ENCODE results near the gene ADPRM. TPM values are rescaled to one million over a fixed set of nuclear protein-coding genes. Genes with fewer than 3 reads are reported as not detected.

The ADPRM gene
- total RNA-seq, 1 experiment from 2014 or later = 7.9 TPM

DNA sequence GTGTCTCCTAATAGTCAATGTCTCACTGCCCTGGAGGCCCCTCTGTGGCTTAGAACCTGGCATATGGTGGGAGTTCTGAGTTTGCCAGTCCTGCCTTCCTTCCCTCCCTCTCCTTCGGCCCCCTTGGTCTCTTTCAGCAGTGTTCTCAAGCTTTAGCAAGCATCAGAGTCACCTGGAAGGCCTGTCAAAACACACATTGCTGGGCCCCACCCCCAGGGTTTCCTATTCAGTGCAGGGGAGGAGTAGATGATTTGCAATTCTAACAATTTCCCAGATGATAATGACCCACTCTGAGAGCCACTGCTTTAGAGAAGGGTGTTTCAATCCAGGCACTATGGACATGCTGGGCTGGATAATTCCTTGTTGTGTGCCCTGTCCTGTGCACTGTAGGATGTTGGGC lies 58.8 kb downstream of the ADPRM start:
- CTCF ChIA-PET = no interaction called here

More for the DNA sequence above, 58.8 kb downstream of the ADPRM start:
- Histone ChIP-seq H3K79me2 (ENCODE audit: insufficient read depth, low read length) (no peaks in the 10 kb centered on the region), H3K4me2 (ENCODE audit: low read length) (no peak overlapping the region), H3K4me1 (ENCODE audit: control insufficient read depth in 1 of 2, insufficient read depth in 2 of 2, low read length in 2 of 2) (no peaks in the 10 kb centered on the region), H3K4me3 (replicated peaks in 1 of 2; ENCODE audit: low read depth in 1 of 2, low read length in 2 of 2) (no peak overlapping the region), H3K27me3 (ENCODE audit: insufficient read depth, low read length) (no peaks in the 10 kb centered on the region), H4K20me1 (ENCODE audit: insufficient read depth) (no peaks in the 10 kb centered on the region), H2AFZ (ENCODE audit: low read depth, low read length, poor library complexity, severe bottlenecking) (no peak overlapping the region), H3K9me2 (ENCODE audit: insufficient read depth) (no peaks in the 10 kb centered on the region), H3K9ac (ENCODE audit: low read length) (no peak overlapping the region), H3K36me3 (ENCODE audit: control insufficient read depth in 1 of 2, insufficient read depth in 2 of 2, low read length in 2 of 2) (no peaks in the 10 kb centered on the region), H3K27ac (ENCODE audit: low read depth, low read length) (no peak overlapping the region), H3K9me3 (ENCODE audit: control insufficient read depth in 1 of 2, insufficient read depth in 1 of 2, low read depth in 1 of 2, low read length in 2 of 2) (no peaks in the 10 kb centered on the region)
- intact Hi-C loops (cut with micrococcal nuclease) = no loop called here
- ChIA-PET RAD21 (ENCODE audit: low non-redundant PET in 1 of 2, low total read pairs in 2 of 2, uncharacterized antibody in 2 of 2, unreplicated experiment in 2 of 2) (no interaction called here), POLR2A (no interaction called here)
- ATAC-seq (no peak), DNase-seq (ENCODE audit: low read depth, low spot score) (no peak)
- BruUV-seq (replicated peaks) = no TSS peak
- TF ChIP-seq ZNF274 (IDR thresholded peaks at IDR 0.05; ENCODE audit: low read depth, low read length) (no peak), EZH2 (IDR thresholded peaks at IDR 0.05) (no peak), POLR2AphosphoS5 (IDR thresholded peaks at IDR 0.05; ENCODE audit: low read depth, low read length) (no peak), FOSL1 (IDR thresholded peaks at IDR 0.05; ENCODE audit: low read depth) (no peak), JUND (IDR thresholded peaks at IDR 0.05) (no peak), EZH2phosphoT487 (IDR thresholded peaks at IDR 0.05; ENCODE audit: borderline replicate concordance) (no peak), ZFX (IDR thresholded peaks at IDR 0.05) (no peak), EGR1 (IDR thresholded peaks at IDR 0.05; ENCODE audit: low read depth) (no peak), RAD21 (IDR thresholded peaks at IDR 0.05; ENCODE audit: low read depth) (no peak), ELF1 (IDR thresholded peaks at IDR 0.05; ENCODE audit: borderline replicate concordance, low read depth) (no peak), SRF (IDR thresholded peaks at IDR 0.05; ENCODE audit: low read depth) (no peak), SIN3A (IDR thresholded peaks at IDR 0.05; ENCODE audit: low read depth) (no peak), POLR2A (IDR thresholded peaks at IDR 0.05; ENCODE audit: borderline replicate concordance, extremely low read depth, insufficient read depth, insufficient read length) (no peak), CBX3 (IDR thresholded peaks at IDR 0.05; ENCODE audit: low read depth) (no peak)
- TF ChIP-seq, protein P1, sequence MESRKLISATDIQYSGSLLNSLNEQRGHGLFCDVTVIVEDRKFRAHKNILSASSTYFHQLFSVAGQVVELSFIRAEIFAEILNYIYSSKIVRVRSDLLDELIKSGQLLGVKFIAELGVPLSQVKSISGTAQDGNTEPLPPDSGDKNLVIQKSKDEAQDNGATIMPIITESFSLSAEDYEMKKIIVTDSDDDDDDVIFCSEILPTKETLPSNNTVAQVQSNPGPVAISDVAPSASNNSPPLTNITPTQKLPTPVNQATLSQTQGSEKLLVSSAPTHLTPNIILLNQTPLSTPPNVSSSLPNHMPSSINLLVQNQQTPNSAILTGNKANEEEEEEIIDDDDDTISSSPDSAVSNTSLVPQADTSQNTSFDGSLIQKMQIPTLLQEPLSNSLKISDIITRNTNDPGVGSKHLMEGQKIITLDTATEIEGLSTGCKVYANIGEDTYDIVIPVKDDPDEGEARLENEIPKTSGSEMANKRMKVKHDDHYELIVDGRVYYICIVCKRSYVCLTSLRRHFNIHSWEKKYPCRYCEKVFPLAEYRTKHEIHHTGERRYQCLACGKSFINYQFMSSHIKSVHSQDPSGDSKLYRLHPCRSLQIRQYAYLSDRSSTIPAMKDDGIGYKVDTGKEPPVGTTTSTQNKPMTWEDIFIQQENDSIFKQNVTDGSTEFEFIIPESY (IDR thresholded peaks at IDR 0.05; ENCODE audit: extremely low read depth, insufficient replicate concordance, low read length) = no peak
- TF ChIP-seq, protein P2, sequence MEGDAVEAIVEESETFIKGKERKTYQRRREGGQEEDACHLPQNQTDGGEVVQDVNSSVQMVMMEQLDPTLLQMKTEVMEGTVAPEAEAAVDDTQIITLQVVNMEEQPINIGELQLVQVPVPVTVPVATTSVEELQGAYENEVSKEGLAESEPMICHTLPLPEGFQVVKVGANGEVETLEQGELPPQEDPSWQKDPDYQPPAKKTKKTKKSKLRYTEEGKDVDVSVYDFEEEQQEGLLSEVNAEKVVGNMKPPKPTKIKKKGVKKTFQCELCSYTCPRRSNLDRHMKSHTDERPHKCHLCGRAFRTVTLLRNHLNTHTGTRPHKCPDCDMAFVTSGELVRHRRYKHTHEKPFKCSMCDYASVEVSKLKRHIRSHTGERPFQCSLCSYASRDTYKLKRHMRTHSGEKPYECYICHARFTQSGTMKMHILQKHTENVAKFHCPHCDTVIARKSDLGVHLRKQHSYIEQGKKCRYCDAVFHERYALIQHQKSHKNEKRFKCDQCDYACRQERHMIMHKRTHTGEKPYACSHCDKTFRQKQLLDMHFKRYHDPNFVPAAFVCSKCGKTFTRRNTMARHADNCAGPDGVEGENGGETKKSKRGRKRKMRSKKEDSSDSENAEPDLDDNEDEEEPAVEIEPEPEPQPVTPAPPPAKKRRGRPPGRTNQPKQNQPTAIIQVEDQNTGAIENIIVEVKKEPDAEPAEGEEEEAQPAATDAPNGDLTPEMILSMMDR (IDR thresholded peaks at IDR 0.05 in 2 of 3, conservative IDR thresholded peaks at IDR 0.05 in 1 of 3; ENCODE audit: borderline replicate concordance in 1 of 3, insufficient read depth in 1 of 3, low read depth in 2 of 3, low read length in 2 of 3) = no peak
- TF ChIP-seq, protein P3, sequence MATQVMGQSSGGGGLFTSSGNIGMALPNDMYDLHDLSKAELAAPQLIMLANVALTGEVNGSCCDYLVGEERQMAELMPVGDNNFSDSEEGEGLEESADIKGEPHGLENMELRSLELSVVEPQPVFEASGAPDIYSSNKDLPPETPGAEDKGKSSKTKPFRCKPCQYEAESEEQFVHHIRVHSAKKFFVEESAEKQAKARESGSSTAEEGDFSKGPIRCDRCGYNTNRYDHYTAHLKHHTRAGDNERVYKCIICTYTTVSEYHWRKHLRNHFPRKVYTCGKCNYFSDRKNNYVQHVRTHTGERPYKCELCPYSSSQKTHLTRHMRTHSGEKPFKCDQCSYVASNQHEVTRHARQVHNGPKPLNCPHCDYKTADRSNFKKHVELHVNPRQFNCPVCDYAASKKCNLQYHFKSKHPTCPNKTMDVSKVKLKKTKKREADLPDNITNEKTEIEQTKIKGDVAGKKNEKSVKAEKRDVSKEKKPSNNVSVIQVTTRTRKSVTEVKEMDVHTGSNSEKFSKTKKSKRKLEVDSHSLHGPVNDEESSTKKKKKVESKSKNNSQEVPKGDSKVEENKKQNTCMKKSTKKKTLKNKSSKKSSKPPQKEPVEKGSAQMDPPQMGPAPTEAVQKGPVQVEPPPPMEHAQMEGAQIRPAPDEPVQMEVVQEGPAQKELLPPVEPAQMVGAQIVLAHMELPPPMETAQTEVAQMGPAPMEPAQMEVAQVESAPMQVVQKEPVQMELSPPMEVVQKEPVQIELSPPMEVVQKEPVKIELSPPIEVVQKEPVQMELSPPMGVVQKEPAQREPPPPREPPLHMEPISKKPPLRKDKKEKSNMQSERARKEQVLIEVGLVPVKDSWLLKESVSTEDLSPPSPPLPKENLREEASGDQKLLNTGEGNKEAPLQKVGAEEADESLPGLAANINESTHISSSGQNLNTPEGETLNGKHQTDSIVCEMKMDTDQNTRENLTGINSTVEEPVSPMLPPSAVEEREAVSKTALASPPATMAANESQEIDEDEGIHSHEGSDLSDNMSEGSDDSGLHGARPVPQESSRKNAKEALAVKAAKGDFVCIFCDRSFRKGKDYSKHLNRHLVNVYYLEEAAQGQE (IDR thresholded peaks at IDR 0.05; ENCODE audit: low read depth) = no peak
- TF ChIP-seq, protein P4, sequence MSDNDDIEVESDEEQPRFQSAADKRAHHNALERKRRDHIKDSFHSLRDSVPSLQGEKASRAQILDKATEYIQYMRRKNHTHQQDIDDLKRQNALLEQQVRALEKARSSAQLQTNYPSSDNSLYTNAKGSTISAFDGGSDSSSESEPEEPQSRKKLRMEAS (IDR thresholded peaks at IDR 0.05) = no peak
- TF ChIP-seq, protein P5, sequence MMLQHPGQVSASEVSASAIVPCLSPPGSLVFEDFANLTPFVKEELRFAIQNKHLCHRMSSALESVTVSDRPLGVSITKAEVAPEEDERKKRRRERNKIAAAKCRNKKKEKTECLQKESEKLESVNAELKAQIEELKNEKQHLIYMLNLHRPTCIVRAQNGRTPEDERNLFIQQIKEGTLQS (IDR thresholded peaks at IDR 0.05) = no peak
